GM21447 (cell line): ENCODE results near the gene TAPBPL.
"Not testable (repeated sequence)": the region's sequence is repeated elsewhere in the genome, so short reads cannot be mapped to it uniquely, and the experiment has no call there.

Source experiments
- ATAC-seq: cut with Tn5 transposase; IDR thresholded peaks from one replicate; pipeline ENCODE4 v1.9.1; 2021; ENCODE audit not compliant: unreplicated experiment

TAPBPL gene

DNA sequence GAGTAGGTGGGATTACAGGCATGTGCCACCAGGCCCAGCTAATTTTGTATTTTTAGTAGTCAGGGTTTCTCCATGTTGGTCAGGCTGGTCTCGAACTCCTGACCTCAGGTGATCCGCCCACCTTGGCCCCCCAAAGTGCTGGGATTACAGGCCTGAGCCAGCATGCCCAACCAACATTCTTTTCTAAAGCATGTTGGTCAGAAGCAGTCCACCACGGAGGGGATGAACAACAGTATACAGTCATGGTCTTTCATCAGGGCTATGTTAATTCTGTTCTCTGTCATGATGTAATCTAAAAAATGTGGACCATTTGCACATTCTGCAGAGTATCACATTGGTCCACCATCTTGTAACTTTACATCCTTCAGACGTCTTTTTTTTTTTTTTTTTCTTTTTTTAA, 37.6 kb downstream of the TAPBPL start:
- ATAC-seq = no peak

DNA sequence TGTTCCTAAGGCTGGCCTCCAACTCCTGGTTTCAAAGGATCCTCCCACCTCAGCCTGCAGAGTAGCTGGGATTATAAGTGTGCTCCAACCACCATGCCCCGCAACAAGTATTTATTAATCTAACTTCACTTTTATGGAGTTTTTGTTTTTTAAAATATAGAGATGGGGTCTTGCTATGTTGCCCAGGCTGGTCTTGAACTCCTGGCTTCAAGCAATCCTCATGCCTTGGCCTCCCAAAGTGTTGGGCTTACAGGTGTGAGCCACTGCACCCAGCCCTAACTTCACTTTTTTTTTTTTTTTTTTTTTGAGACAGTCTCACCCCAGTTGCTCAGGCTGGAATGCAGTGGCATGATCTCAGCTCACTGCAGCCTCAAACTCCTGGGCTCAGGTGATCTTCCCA, 38.8 kb downstream of the TAPBPL start:
- not testable (repeated sequence) for ATAC-seq

DNA sequence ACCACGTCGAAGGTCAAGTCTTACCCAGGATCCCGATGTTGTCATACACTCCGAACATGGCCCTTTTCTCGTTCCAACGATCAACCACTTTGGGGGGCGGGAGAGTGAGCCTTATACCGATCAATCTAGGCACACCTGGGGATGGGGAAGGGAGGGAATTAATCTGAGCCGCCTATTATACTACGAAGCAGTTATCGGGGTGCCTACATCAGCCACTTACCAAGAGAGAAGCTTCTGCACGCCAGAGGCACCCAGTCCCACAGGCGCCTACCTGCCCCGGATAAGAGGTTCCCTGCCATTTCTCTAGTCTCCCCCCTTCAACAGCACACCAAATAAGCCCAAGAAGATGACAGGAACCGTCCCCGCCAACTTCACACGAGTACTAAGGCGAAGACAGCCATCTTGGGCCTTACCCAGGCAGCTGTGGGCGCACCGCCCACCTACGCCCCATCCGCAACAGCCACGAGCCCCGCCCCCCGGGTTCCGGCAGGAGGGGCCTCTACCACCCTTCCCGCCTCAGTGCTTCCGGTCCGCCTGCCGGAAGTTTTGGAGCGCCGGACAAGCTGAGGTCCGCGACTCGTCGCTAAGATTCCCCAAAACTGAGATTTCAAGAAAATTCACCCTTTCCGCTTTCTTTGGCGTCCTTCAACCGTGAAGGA, 41.1 kb downstream of the TAPBPL start, which contains the start of gene MRPL51:
Gene MRPL51, minus strand, starts transcription at position 425 of the 659 bp plus-strand sequence. Its CDS starts 126 bp downstream, at position 299.
- peak; percentile 68 for ATAC-seq

DNA sequence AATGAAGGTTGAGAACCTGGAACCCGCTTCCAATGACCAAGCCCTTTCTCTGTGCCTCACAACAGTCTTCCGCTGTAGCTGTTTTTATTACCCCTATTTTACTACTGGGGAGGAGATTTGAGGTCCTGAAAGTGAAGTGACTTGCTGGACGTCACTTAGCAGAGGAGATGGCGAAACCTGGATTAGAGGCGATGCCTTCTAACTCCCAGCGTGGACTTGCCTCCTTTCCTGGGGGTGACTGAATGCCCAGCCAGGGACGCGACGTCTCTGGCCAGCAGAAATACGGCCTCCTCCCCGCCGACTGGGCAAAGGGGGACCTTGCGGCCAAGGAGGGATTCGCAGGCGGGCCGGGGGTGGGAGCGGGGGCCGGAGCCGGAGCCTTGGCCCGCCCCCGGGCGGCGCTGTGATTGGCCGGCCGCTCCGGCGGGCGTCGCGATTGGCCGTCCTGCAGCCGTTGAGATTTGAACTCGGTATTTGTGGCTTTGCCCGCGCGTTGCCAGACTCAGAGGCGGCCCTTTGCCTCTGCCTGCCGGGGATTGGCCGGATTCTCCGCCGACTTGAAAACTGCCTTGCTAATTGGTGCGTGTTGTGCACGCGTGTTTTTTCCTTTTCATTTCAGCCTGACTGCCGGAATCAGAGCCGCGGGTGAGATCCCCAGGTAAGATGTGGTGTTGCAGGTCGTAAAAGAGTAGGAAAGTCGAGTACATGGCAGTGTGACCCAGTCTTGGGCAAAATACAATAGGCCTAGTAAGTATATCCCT, 41.8 kb downstream of the TAPBPL start, which contains the start of gene NCAPD2:
Gene NCAPD2, plus strand, starts transcription at position 606 of the 761 bp plus-strand sequence. CDS start 997 bp downstream, outside the sequence.
- peak; percentile 83 for ATAC-seq

DNA sequence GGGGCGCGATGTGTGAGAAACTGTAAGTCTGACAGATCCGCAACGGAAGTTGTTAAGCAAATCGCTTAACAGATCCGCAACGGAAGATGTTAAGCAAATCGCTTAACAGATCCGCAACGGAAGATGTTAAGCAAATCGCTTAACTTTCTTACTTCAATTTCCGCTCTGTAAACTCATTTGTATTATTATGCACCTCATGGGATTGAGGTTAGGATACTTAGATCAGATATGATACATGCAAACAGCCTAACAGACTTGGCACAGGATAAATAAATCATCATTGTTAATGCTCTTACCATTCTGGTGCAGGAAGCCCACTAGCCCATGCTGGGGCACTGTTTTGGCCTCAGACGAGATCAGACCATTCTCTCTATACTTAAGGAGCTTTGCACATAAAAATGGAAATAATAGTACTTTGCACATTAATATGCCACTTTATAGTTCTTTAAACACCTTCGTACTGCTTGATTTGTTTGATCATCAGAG, 42.5 kb downstream of the TAPBPL start:
- ATAC-seq = no peak

DNA sequence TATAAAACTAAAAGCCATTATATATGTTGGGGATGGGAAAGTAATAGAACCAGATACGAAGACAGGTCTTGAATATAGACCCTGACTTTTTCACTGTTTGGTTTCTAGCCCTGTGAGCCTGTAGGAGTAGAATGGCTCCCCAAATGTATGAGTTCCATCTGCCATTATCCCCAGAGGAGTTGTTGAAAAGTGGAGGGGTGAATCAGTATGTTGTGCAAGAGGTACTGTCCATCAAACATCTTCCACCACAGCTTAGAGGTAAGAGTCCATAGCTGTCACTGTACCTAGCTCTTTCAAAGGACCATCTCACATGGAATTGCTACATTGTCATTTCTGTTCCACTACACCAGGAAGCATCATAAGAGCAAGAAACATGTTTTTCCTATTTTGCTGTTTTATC, 43.1 kb downstream of the TAPBPL start:
- no peak for ATAC-seq

DNA sequence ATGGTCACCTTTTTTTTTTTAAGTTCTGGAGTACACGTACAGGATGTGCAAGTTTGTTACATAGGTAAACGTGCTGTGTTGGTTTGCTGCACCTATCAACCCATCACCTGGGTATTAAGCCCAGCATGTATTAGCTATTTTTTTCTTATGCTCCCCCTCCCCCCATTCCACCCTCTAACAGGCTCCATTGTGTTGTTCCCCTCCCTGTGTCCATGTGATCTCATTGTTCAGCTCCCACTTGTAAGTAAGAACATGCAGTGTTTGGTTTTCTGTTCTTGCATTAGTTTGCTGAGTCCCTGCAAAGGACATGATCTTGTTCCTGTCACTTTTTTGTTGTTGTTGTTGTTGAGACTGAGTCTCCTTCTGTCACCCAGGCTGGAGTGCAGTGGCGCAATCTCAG, 45.4 kb downstream of the TAPBPL start:
- not testable (repeated sequence) for ATAC-seq

DNA sequence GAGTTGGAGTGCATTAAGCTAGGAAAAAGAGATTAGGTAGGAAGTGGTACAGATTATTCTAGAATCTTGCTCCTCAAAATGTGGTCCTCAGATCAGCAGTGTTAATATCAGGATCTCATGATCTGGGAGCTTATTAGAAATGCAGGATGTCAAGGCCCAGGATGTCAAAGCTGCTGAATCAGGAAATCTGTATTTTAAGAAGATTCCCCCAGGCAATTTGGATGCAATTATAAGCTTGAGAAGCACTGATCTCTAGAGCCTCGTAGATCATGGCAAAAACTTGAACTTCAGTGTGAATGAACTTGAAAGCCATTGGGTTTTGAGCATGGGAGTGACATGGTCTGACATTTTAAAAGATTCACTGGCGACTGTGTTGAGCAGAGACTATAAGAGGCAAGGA, 48.6 kb downstream of the TAPBPL start:
- no peak for ATAC-seq

DNA sequence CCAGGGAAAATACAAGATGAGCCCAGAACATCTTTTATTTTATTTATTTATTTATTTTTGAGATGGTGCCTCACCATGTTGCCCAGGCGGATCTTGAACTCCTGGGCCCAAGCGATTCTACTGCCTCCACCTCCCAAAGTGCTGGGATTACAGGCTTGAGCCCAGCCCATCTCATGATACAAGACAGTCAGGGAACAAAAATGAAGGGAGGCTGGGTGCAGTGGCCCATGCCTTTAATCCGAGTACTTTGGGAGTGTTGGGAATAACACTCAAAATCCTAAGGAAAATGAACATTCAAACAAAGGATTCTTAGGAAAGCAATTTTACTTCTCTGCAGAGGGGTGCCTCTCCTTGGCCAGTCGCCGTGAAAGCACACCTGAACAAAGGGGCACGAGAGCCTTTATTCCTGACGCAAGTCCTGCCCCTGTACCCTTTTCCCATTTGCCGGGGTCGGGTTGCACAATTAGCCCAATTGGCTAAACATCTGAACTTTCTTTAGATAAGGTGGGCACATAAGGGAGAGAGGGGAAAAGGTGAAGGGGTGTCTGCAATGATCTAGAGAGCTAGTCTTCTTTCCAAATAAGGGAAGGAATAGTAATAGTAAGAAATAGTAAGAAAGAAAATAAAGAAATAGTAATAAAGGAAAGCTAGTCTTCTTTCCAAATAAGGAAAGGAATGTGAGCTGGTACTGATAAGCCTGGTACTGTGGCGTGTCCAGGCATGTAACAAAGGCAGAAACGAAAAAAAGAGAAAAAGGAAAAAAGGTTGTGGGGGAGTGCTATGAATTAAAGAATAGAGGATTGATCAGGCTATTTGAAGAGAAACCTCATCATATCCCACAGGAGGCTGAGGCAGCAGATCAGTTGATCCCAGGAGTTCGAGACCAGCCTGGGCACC, 55.5 kb downstream of the TAPBPL start:
- no peak for ATAC-seq

DNA sequence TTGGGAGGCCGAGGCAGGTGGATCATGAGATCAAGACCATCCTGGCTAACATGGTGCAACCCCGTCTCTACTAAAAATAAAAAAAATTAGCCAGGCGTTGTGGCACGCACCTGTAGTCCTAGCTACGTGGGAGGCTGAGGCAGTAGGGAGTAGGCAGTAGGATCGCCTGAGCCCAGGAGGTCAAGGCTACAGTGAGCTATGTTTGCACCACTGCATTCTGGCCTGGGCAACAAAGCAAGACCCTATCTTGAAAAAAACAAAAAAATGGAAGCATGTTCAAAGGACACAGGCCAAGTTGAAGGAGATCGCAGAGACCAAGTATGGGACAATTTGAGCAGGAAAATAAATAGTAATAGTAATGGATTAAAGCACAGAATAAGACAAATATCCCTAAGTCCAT, 56.2 kb downstream of the TAPBPL start:
- ATAC-seq = no peak
